ENCODE measurements around the gene UNC79.
"Not testable (repeated sequence)": the region's sequence is repeated elsewhere in the genome, so short reads cannot be mapped to it uniquely, and the experiment has no call there.

The UNC79 gene

GRCh38 chr14:93430315-93431035, at the start of gene UNC79:
UNC79 (plus strand) TSS chr14:93430939; CDS start chr14:93431030, 91 bp downstream.
- FAIRE-seq: no peak

DNA sequence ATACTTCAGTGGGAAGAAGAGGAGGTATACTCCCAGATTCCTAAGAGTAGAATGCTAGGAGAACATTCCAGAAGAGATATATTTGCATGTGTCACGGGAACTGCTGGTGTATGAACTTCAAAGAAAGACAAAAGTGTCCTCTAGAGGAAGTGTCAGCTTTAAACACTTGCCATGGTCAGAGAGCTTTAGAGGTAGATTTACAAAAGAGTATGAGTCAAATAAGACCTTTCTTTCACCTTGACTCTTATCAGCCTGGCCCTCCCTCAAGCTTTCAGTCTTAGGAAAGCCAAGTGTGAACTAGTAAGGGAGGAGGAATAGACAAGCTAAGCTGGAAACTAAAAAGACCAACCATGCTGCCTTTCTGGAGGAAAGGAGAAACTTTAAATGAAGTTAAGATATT, 49.1 kb upstream of the UNC79 start:
- FAIRE-seq: no peak

DNA sequence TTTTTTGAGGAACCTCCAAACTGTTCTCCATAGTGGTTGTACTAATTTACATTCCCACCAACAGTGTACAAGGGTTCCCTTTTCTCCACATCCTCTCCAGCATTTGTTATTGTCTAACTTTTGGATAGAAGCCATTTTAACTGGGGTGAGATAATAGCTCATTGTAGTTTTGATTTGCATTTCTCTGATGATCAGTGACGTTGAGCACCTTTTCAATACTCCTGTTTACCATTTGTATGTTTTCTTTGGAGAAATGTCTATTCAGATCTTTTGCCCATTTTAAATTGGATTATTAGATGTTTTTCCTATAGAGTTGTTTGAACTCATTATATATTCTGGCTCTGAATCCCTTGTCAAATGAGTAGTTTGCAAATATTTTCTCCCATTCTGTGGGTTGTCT, 46.5 kb upstream of the UNC79 start:
- not testable (repeated sequence) for FAIRE-seq

DNA sequence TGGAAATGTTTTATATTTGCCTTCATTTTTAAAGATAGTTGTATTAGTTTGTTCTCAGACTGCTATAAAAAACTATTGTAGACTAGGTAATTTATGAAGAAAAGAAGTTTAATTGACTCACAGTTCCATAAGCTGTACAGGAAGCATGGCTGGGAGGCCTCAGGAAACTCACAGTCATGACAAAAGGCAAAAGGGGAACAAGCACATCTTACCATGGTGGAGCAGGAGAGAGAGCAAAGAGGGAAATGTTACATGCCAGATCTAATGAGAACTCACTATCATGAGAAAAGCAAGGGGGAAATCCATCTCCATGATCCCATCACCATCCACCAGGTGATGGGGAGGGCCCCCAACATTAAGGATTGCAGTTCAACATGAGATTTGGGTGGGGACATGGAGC, 35.5 kb upstream of the UNC79 start:
- no peak for FAIRE-seq

DNA sequence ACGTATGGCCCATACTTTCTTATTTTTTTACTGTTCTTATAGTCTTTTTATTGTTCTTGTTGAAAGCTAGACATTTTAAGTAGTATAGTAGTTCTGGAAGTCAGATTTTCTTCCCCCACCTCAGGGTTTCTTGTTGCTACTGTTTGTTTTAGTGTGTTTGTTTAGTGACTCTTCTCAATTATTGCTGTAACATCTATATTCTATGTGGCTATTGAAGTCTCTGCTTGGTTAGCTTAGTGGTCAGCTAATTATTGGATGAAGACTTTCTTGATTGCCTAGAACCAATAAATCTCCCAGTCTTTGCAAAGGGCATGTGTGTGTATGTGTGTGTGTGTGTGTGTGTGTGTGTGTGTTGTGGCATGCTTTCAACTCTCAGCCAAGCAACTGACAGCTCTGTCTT, 34.3 kb upstream of the UNC79 start:
- no peak for FAIRE-seq

GRCh38 chr14:93398491-93398890, 32.2 kb upstream of the UNC79 start:
- no peak for FAIRE-seq

DNA sequence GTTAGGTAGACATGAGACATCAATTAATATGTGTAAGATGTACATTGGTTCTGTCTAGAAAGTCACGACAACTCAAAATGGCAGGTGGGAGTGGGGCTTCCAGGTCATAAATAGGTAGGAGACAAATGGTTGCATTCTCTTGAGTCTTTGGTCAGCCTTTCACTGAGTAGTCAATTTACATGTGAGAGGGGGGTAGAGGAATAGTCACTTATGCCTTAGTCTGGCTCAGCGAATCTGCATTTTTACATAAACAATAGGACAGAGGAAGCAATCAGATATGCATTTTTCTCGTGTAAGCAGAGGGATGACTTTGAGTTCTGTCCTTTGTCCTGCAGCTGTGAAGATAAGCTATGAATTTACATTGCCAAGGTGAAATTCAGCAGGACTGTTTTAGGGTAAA, 27.8 kb upstream of the UNC79 start:
- no peak for FAIRE-seq

DNA sequence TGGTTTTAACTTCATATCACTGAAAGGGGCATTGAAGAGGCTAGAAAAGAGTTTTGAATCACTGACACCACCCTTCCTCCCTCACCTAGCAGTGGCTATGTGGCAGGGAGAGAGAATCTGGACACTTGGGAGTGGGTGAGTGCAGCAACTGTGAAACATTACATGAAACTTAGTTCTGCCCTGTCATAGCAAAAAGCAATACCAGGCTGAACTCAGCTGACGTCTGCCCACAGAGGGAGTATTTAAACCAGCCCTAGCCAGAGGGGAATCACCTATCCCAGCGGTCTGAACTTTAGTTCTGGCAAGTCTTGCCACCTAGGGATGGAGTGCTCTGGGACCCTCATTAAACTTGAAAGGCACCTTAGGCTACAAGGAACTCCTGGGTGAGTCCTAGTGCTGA, 20.7 kb upstream of the UNC79 start:
- FAIRE-seq: no peak

DNA sequence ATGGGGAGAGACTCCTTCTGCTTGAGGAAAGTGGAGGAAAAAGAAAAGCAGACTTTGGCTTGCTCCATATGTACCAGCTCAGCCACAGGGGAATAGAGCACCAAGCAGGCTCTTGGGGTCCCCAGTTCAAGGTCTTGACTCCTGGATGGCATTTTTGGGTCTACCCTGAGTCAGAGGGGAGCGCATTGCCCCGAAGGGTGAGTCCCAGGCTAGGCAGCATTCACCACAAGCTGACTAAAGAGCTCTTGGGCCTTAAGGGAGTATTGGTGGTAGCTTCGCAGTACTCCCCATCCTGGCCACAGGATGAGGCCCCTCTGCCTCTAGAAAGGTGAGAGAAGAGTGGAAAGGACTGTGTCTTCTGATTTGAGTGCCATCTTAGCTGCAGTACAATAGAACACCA, 19.8 kb upstream of the UNC79 start:
- no peak for FAIRE-seq

DNA sequence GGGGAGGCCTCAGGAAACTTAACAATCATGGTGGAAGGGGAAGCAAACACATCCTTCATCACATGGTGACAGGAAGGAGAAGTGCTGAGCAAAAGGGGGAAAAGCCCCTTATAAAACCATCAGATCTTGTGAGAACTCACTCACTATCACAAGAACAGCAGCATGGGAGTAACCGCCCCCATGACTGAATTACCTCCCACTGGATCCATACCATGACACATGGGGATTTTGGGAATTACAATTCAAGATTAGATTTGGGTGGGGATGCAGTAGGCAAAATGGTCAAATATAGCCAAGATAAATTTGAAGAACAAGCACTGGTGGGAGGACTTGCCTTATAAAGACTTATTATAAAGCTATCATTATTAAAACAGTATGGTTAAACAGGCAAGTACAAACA, 5.6 kb upstream of the UNC79 start:
- FAIRE-seq: not testable (repeated sequence)

DNA sequence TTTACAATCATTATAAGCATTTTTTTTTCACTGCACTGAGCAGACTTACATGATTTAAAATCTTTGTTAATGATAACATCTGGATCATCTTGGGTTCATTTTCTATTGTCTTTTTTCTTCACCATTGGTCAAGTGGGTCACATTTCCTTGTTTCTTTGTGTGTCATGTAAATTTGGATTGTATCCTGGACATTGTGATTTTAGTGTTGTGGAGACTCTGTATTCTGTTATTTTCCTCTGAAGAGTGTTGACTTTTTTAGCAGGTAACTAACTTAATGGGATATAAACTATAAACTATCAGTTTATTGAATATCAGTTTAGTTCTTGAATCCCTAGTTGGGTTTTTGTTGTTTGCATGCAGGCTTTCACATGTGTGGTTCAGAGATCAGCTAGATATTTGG, 4.0 kb upstream of the UNC79 start:
- FAIRE-seq: no peak

DNA sequence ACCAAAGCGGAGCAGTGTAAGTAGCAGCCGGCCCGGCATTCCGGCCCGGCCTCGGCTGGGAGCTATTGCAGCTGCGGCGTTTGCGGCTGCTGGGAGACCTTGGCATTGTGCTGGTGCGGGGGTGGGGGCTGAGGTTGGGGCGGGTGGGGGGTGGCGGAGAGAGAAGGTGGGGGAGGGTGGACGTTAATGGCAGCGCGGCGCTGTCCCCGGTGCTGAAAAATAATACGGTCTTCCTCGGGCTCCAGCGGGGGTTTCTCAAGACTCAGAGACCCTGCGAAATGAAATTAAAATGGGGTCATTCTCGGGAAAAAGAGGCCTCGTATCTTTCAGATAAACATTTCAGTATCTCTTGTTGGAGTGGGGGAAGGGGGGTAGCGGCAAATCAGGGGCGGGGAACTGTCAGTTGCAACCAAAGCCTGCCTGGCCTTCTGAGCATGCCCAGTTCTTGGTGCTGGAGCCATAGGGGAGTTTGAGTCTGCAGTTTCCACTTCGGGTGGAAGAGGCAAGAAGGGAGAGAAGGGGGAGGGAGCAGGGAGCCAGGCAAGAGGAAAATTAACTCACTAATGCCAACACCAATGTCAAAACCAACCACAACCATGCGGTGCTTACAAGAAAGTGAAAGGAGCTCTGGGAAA, 414 bp downstream of the UNC79 start:
- no peak for FAIRE-seq

DNA sequence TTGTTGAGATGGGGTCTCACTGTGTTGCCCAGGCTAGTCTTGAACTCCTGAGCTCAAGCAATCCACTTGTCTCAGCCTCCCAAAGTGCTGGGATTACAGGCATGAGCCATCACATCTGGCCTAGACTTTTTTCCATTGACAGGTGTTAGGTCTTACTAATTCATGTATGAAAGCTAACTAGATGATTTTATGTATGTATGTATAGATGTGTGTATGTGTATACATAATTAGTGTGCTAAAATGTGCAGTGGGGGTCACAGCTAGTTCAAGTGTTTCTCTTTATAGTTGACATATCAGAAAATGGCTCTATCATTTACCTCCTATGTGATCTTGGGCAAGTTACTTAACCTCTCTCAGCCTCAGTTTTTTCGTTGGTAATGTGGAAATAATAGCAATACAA, 23.5 kb downstream of the UNC79 start:
- no peak for FAIRE-seq

GRCh38 chr14:93456356-93456755, 25.6 kb downstream of the UNC79 start:
- FAIRE-seq: no peak

DNA sequence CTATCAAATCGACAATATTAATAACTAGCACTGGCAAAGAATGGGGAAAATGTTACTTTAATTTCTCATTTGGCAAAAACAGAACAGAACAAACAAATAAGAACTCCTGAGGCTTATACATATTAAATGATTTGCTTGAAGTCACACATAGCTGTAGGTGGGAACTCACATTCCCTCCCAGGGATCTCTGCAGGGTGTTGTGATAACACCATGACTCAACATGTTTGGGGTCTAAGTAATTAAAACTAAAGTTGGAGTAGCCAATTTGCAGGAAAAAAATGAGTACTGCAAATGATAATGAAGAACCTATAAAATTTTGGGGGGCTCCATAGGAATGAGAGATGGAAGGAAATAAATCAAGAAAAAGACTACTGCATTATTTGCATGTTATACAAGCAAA, 27.5 kb downstream of the UNC79 start:
- no peak for FAIRE-seq

- FAIRE-seq: no peak
These were observed 31.7 kb downstream of the UNC79 start for GRCh38 chr14:93462479-93462878.

- no peak for FAIRE-seq
These were observed 33.5 kb downstream of the UNC79 start for GRCh38 chr14:93464271-93464670.

GRCh38 chr14:93475471-93475870, 44.7 kb downstream of the UNC79 start:
- no peak for FAIRE-seq

- no peak for FAIRE-seq
These were observed 45.6 kb downstream of the UNC79 start for GRCh38 chr14:93476305-93476704.

GRCh38 chr14:93479074-93479473, 48.3 kb downstream of the UNC79 start:
- not testable (repeated sequence) for FAIRE-seq

- no peak for FAIRE-seq
These were observed 50.1 kb downstream of the UNC79 start for GRCh38 chr14:93480867-93481266.

DNA sequence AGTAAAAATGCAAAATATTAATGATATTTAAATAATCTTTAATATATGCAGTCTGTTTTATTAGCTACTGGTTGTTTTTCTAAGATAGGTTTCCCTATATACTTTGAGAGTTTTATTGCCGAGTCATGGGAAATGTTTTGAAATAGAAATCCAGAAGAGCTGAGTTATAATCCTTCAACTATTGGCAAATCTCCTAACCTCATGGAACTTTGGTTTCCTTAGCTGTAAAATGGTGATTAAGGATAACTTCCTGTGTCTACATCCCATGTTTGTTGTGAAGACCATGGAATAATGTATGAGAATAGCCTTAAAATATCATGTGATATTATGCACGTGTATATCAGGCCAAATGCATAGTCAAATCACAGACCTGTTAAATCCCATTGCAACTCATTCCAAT, 51.0 kb downstream of the UNC79 start:
- FAIRE-seq: no peak

DNA sequence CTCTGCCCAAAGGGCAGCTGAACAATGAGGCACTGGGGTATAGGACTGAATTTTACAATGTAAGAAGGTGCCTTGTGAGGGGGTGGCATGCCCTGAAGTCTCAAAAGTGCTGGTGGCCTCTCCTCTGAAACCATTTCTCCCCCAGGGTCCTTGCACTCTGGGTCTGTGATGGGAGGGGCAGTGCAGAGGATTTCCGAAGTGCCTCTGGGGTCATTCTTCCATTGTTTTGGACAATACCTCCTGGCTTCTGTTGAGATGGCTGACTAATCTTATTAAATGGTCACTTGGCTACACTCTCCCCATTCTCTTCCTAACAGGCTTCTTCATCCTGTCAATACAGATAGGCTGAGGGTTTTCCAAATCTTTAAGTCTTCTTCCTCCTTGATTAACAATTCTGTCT, 59.3 kb downstream of the UNC79 start:
- no peak for FAIRE-seq

- no peak for FAIRE-seq
These were observed 62.3 kb downstream of the UNC79 start for GRCh38 chr14:93493054-93493453.

GRCh38 chr14:93493622-93494021, 62.9 kb downstream of the UNC79 start:
- not testable (repeated sequence) for FAIRE-seq
